HG03571 (cell line): ENCODE data around the gene FARSA.
"Not testable (repeated sequence)": the region's sequence is repeated elsewhere in the genome, so short reads cannot be mapped to it uniquely, and the experiment has no call there.

Experiments
- ATAC-seq: cut with Tn5 transposase; IDR thresholded peaks from one replicate; pipeline ENCODE4 v1.9.1; 2021; ENCODE audit not compliant: unreplicated experiment

Gene FARSA

GRCh38 chr19:12891553-12892021, 41.9 kb downstream of the FARSA start:
- ATAC-seq: no peak

GRCh38 chr19:12890787-12891552, 42.5 kb downstream of the FARSA start, which contains the start of gene GCDH:
Gene GCDH, plus strand, starts transcription at chr19:12891160. Its CDS starts 145 bp downstream, at chr19:12891305.
- ATAC-seq: peak; percentile 82

- ATAC-seq: not testable (repeated sequence)
Observed at GRCh38 chr19:12890299-12890786, 43.2 kb downstream of the FARSA start.

- ATAC-seq: no peak
Observed at GRCh38 chr19:12888006-12888603, 45.4 kb downstream of the FARSA start.

- no peak for ATAC-seq
Observed at GRCh38 chr19:12886969-12887747, 46.4 kb downstream of the FARSA start, which contains the start of gene KLF1. Gene KLF1, minus strand, starts transcription at chr19:12887201. Its CDS starts 61 bp downstream, at chr19:12887140.

GRCh38 chr19:12886651-12886968, 46.9 kb downstream of the FARSA start:
- ATAC-seq: no peak

GRCh38 chr19:12885749-12886650, 47.5 kb downstream of the FARSA start:
- no peak for ATAC-seq

- no peak for ATAC-seq
Observed at GRCh38 chr19:12884926-12885748, 48.4 kb downstream of the FARSA start.

- ATAC-seq: no peak
Observed at GRCh38 chr19:12884627-12884925, 48.9 kb downstream of the FARSA start.

- ATAC-seq: no peak
Observed at GRCh38 chr19:12884202-12884601, 49.3 kb downstream of the FARSA start.

- ATAC-seq: no peak
Observed at GRCh38 chr19:12882589-12882988, 50.9 kb downstream of the FARSA start.

- ATAC-seq: peak; percentile 74
Observed at GRCh38 chr19:12881172-12881808, 52.2 kb downstream of the FARSA start, which contains the start of gene DNASE2. Gene DNASE2, minus strand, starts transcription at chr19:12881449. Its CDS starts 74 bp downstream, at chr19:12881375.

GRCh38 chr19:12880551-12881171, 52.9 kb downstream of the FARSA start:
- peak; percentile 10 for ATAC-seq

- ATAC-seq: no peak
Observed at GRCh38 chr19:12875086-12875485, 58.4 kb downstream of the FARSA start.

GRCh38 chr19:12873891-12874745, 59.4 kb downstream of the FARSA start:
- ATAC-seq: no peak

GRCh38 chr19:12872941-12873890, 60.3 kb downstream of the FARSA start:
- ATAC-seq: no peak
